Iris pigment epithelial cell (primary cell): ENCODE results near the gene YY1AP1.
"Not testable (repeated sequence)": the region's sequence is repeated elsewhere in the genome, so short reads cannot be mapped to it uniquely, and the experiment has no call there.

Experiments used
- DNase-seq: peaks from one replicate; pipeline ENCODE4 v3.0.0-alpha.2; 2011; ENCODE audit warnings: low read depth

Gene YY1AP1

DNA sequence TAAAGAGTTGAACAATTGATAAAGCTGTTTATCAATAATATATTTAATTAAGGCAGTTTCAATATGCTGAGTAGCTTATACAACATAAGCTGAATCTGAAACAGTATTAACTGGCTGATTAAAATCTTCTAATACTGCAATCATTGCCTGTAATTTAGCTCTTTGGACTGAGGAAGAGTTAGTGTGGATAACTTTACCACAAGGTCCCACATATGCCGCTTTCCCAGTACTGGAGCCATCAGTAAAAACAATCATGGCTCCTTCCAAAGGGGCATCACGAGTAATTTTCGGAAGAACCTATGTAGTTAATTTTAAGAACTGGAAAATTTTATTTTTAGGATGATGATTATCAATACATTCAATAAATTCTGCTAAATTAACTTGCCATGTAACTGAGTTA, 7.0 kb upstream of the YY1AP1 start:
- DNase-seq, result no peak

DNA sequence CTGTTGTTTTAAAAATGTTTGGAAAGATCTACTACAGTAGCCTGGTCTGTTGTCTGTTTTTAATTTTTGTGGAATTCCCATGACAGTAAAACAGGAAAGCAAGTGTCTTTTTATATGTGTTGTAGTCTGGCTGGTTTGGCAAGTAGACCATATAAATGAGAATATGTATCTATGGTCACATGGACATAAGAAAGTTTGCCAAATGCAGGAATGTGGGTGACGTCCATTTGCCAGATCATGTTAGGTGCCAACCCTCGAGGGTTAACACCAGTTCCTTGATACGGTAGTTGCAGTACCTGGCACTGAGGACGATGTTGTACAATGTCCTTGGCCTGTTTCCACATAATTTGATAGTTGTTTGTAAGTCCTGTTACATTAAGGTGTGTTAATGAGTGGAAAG, 6.5 kb upstream of the YY1AP1 start:
- DNase-seq, result no peak

- DNase-seq, result no peak
These were observed 5.6 kb upstream of the YY1AP1 start for GRCh38 chr1:155694167-155694566.

DNA sequence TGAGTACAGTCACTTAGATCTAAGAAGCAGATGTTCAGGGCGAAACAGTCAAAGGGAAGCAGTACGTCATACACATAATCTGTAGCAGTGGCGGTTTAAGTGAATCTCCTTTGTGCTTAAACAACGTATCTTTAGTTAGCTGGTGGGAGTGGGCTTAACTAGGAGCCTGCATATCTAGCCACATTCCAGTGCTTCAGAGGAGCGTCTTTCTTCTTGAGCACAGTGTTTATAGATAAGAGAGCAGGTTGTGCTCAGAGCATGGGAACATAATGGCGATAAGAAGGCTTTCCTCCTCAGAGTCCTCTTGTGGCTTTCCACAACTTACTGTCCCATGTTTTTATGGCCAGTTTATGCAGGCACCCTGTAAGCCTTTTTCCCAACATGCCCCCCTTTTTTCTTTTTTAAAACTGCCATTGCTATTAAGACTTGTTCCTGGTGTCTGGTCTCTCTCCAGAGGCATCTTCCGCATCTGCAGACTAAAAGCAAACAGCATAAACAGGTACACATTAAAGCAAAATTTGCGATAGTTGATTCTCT, 3.5 kb upstream of the YY1AP1 start:
- DNase-seq, result no peak

DNA sequence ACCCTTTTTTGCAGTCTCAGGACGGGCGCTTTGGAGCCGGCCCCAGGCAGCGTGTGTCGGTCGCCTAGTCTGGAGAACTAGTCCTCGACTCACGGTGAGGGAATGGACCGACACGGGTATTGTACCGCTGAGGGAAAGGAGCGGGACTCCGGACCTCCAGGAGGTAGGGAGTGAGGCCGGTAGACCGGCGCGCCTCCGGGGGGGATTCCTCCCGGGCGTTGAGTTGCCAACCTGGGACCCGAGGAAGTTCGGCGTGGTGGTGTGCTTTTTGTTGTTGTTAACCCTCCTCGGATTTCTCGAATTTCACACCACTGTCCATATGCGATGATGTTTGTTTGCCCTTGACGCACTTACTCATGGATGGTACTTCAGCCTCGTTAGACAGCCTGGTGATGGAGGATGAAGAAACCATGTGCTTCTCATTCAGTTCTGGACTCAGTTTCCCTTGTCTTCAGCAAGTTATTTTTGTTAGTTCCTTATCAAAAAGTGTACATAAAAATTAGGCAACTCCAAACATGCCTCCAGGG, 570 bp upstream of the YY1AP1 start, which contains the start of gene DAP3:
TSS of gene DAP3 (plus strand) at position 11 of the 527 bp plus-strand sequence. CDS start 20,689 bp downstream, outside the sequence.
- not testable (repeated sequence) for DNase-seq

GRCh38 chr1:155687705-155688323, 760 bp downstream of the YY1AP1 start:
- DNase-seq, result not testable (repeated sequence)

- DNase-seq, result no peak
These were observed 6.8 kb downstream of the YY1AP1 start for GRCh38 chr1:155681776-155682175.

DNA sequence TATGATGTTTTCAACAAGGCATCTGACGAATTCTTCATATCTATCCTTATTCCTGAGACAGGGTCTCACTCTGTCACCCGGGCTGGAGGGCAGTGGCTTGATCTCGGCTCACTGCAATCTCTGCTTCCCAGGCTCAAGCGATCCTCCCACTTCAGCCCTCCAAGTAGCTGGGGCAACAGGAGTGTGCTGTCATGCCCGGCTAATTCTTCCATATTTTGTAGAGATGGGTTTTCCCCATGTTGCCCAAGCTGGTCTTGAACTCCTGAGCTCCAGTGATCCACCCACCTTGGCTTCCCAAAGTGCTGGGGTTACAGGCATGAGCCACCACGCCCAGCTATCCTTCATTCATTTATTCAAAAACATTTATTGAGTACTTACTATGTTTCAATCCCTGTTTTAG, 8.0 kb downstream of the YY1AP1 start:
- DNase-seq, result no peak

- DNase-seq, result not testable (repeated sequence)
These were observed 9.6 kb downstream of the YY1AP1 start for GRCh38 chr1:155678992-155679391.

- no peak for DNase-seq
These were observed 10.5 kb downstream of the YY1AP1 start for GRCh38 chr1:155678027-155678426.

DNA sequence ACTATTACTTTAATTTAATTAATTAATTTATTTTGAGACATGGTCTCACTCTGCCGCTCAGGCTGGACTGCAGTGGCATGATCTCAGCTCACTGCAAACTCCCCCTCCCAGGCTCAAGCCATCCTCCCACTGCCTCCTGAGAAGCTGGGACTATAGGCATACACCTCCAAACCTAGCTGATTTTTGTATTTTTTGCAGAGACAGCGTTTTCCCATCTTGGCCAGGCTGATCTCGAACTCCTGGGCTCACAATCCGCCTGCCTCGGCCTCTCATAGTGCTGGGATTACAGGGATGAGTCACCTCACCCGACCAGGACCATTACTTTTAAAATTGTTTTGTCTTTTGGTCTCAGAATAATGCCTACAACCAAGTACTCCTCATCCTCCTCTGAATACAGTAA, 15.6 kb downstream of the YY1AP1 start:
- DNase-seq, result no peak

- DNase-seq, result no peak
These were observed 16.8 kb downstream of the YY1AP1 start for GRCh38 chr1:155671750-155672149.

- DNase-seq, result no peak
These were observed 19.1 kb downstream of the YY1AP1 start for GRCh38 chr1:155669233-155670162.

GRCh38 chr1:155661239-155661638, 27.3 kb downstream of the YY1AP1 start:
- not testable (repeated sequence) for DNase-seq

DNA sequence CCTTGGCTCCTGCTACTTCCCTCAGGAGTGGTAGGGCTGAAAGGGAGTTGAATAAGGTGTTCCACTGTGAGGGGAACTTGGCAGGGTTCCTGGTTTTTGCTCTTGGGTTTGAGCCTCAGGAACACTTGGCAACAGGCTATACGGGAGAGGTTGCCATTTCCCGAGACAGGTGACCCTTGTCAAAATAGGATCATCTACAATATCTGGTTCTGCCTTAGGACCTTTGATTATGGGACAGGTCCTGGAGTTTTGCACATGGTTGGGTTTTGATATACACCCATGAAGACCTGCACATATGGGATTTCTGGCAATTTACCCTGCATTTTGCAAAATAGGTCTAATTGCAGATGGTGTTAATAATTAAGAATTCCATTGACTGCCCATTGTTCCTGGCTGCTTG, 31.1 kb downstream of the YY1AP1 start:
- no peak for DNase-seq

GRCh38 chr1:155652951-155653350, 35.6 kb downstream of the YY1AP1 start:
- DNase-seq, result no peak

GRCh38 chr1:155651861-155652661, 36.5 kb downstream of the YY1AP1 start:
- DNase-seq, result no peak

DNA sequence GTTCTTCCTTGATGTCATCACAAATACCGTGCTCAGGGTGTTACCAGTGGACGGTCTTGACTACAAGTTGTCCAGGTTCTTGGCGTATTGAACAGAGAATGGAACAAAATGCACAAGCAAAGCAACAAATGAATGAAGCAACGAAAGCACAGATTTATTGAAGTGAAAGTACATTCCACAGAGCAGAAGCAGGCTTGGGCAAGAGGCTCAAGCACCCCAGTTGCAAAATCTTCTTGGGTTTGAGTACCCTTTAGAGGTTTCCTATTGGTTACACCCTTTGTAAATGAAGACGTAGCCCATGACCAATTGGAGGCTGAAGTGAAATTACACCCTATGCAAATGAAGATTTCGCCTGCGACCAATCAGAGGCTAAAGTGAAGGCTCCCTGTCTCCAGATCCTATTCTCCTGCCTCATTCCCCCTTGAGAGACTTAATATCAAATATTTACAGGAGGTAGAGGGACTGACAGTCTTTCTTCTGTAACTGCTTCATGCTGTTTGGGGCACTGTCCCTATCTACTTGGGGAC, 38.3 kb downstream of the YY1AP1 start:
- DNase-seq, result no peak

GRCh38 chr1:155649676-155650075, 38.9 kb downstream of the YY1AP1 start:
- no peak for DNase-seq

GRCh38 chr1:155648207-155649147, 40.1 kb downstream of the YY1AP1 start:
- DNase-seq, result peak; percentile 92
